HepG2 (cell line): ENCODE results near the gene ADGRF1. TPM values are rescaled to one million over a fixed set of nuclear protein-coding genes. Genes with fewer than 3 reads are reported as not detected.

Experiments
- BRD4 ChIP-seq: sonication (generic); formaldehyde crosslinking; IDR thresholded peaks from 2 replicates; pipeline ENCODE4 v1.4.0; 2020; ENCODE audit warnings: missing genetic modification reagents
- CC2D1A ChIP-seq: sonication (generic); formaldehyde crosslinking; IDR thresholded peaks from 2 replicates; pipeline ENCODE4 v1.8.1; 2023; ENCODE audit warnings: mild to moderate bottlenecking, missing genetic modification reagents
- CENPT ChIP-seq: sonication (generic); formaldehyde crosslinking; IDR thresholded peaks from 2 replicates; pipeline ENCODE4 v1.8.0; 2022; ENCODE audit warnings: low read depth, mild to moderate bottlenecking, moderate library complexity, missing genetic modification reagents
- KDM2A ChIP-seq: sonication (generic); formaldehyde crosslinking; IDR thresholded peaks from 2 replicates; pipeline ENCODE4 v1.4.0; 2020; ENCODE audit warnings: low read depth, missing genetic modification reagents, borderline replicate concordance
- MED1 ChIP-seq: sonication (generic); formaldehyde crosslinking; IDR thresholded peaks from 2 replicates; pipeline ENCODE4 v1.4.0; 2020; ENCODE audit warnings: missing genetic modification reagents
- MTA1 ChIP-seq: sonication (generic); formaldehyde crosslinking; IDR thresholded peaks from 2 replicates; pipeline ENCODE4 v1.4.0; 2020; ENCODE audit warnings: missing genetic modification reagents, mild to moderate bottlenecking, borderline replicate concordance
- PRMT3 ChIP-seq: sonication (generic); formaldehyde crosslinking; IDR thresholded peaks from 2 replicates; pipeline ENCODE4 v1.8.1; 2022; ENCODE audit warnings: low read depth, mild to moderate bottlenecking, moderate library complexity, missing genetic modification reagents, borderline replicate concordance
- SP5 ChIP-seq: IDR thresholded peaks from 2 replicates; pipeline ENCODE4 v1.6.1; 2016; ENCODE audit warnings: low read depth, borderline replicate concordance
- TARDBP ChIP-seq: sonication (generic); formaldehyde crosslinking; IDR thresholded peaks from 2 replicates; pipeline ENCODE4 v1.8.0; 2022; ENCODE audit warnings: mild to moderate bottlenecking, missing genetic modification reagents
- ZBTB3 ChIP-seq: sonication (generic); formaldehyde crosslinking; IDR thresholded peaks from 2 replicates; pipeline ENCODE4 v1.4.0; 2020; ENCODE audit warnings: low read depth, mild to moderate bottlenecking, moderate library complexity, missing genetic modification reagents, borderline replicate concordance
- ZNF136 ChIP-seq: sonication (generic); formaldehyde crosslinking; IDR thresholded peaks from 2 replicates; pipeline ENCODE4 v1.8.1; 2022; ENCODE audit warnings: low read depth, mild to moderate bottlenecking, moderate library complexity, missing genetic modification reagents
- ZNF160 ChIP-seq: sonication (generic); formaldehyde crosslinking; IDR thresholded peaks from 2 replicates; pipeline ENCODE4 v1.8.0; 2022; ENCODE audit warnings: mild to moderate bottlenecking, inconsistent platforms, missing genetic modification reagents
- ZNF329 ChIP-seq: sonication (generic); formaldehyde crosslinking; IDR thresholded peaks from 2 replicates; pipeline ENCODE4 v1.9.0; 2021; ENCODE audit warnings: low read depth, mild to moderate bottlenecking, missing genetic modification reagents
- ZNF331 ChIP-seq: sonication (generic); formaldehyde crosslinking; IDR thresholded peaks from 2 replicates; pipeline ENCODE4 v1.4.0; 2020; ENCODE audit warnings: missing genetic modification reagents
- ZNF468 ChIP-seq: sonication (generic); formaldehyde crosslinking; IDR thresholded peaks from 2 replicates; pipeline ENCODE4 v1.8.0; 2022; ENCODE audit warnings: mild to moderate bottlenecking, moderate library complexity, missing genetic modification reagents
- ZNF550 ChIP-seq: sonication (generic); formaldehyde crosslinking; IDR thresholded peaks from 2 replicates; pipeline ENCODE4 v1.4.0; 2020; ENCODE audit warnings: mild to moderate bottlenecking, missing genetic modification reagents, borderline replicate concordance
- ZNF569 ChIP-seq: sonication (generic); formaldehyde crosslinking; IDR thresholded peaks from 2 replicates; pipeline ENCODE4 v1.5.0; 2020; ENCODE audit warnings: mild to moderate bottlenecking, missing genetic modification reagents, moderate library complexity, borderline replicate concordance
- ZNF704 ChIP-seq: sonication (generic); formaldehyde crosslinking; IDR thresholded peaks from 2 replicates; pipeline ENCODE4 v1.8.1; 2023; ENCODE audit warnings: mild to moderate bottlenecking, inconsistent platforms, moderate library complexity, missing genetic modification reagents, borderline replicate concordance
- ZZZ3 ChIP-seq: sonication (generic); formaldehyde crosslinking; IDR thresholded peaks from 2 replicates; pipeline ENCODE4 v1.4.0; 2020; ENCODE audit warnings: missing genetic modification reagents, mild to moderate bottlenecking, borderline replicate concordance
- polyA plus RNA-seq, 8 experiments: library from polyadenylated mRNA; depleted of rRNA in 3 of 8; stranded (reverse) in 7 of 8; unstranded in 1 of 8; fragments of >200 nt; fragmentation: Illumina TruSeq in 4 of 8; extraction: Trizol in 4 of 8; gene quantifications; 2 replicates each; pipeline versions ENCODE4 v1.2.1 to v1.2.3, GENCODE V29; 2011 to 2016; ENCODE audit warnings: low read depth in 4 of 8, missing spikeins in 1 of 8, mixed read lengths in 1 of 8; ENCODE audit not compliant: insufficient read depth in 1 of 8
- total RNA-seq, 5 experiments: library from RNA; depleted of rRNA; stranded (reverse); fragments of >200 nt; fragmentation: Illumina TruSeq; extraction: Trizol; gene quantifications; 2 replicates each; pipeline ENCODE4 v1.2.3, GENCODE V29; 2016; ENCODE audit warnings: low read depth in 1 of 5
- TF ChIP-seq, protein P1 (sequence below): IDR thresholded peaks from 2 replicates; pipeline ENCODE4 v1.6.1; 2016
- TF ChIP-seq, protein P2 (sequence below): sonication (generic); formaldehyde crosslinking; IDR thresholded peaks from 2 replicates; pipeline ENCODE4 v1.4.0; 2020; ENCODE audit warnings: missing genetic modification reagents, borderline replicate concordance

Gene ADGRF1
- total and polyA plus RNA-seq, 2 of the 13 experiments (the other 11 are each of a cell fraction or from before 2014, with no cell fraction given) = not detected

DNA sequence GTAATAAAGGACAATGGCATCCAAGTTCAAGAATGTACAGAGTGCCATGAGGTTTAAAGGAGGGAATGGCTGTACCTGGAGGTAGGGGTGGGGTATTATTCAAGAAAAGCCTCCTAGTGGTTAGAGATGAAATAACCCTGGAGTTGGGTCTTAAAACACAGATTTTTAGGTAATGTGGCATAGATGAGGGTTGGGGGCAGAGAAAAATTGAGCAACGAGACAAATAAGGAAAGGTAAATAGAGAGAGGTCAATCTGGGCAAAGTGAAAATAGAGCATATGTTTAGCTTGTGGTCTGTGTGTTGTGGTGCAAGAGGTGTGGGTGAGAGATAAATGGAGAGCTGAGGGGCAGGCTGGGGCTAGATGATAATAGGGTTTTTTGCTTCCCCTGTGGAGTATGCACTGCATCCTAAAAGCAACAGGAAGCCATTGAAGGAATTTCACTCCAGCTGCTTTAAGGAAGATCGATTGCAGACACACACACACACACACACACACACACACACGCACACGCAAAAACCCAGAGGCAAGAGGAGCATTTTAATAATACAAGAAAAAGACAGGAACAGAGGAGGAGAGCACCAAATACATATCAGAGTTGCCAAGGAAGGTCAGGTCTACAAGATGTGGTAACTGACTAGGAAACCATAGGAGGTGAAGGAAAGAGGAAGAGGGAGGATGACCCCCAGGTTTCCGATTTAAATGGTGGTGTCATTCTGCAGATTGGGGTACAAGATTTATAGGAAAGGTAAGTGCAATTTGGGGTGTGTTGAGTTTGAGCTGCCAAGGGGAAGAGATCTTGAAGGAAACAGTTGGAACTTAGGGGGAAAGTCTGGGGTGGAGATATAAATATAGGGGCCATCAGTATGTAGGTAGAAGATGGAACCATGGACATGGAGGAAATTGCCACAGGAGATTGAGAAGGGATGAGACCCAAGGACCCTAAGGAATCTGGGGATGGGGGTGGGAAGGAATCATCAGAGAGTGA, 31.3 kb upstream of the ADGRF1 start (continued):
- TF ChIP-seq CC2D1A (no peak), SP5 (peak; percentile 72), ZNF331 (CRISPR knock-in tag) (peak; percentile 98), ZNF468 (CRISPR knock-in tag) (no peak), BRD4 (CRISPR knock-in tag) (peak; percentile 85), MTA1 (CRISPR knock-in tag) (peak; percentile 84; the same call in 1 of the 2 replicates), ZNF160 (no peak), MED1 (peak; percentile 98), ZNF704 (peak; percentile 66; the same call in 1 of the 2 replicates), ZNF550 (CRISPR knock-in tag) (no peak), TARDBP (CRISPR knock-in tag) (peak; percentile 96), ZNF329 (no peak), ZZZ3 (CRISPR knock-in tag) (0 out of 2 replicates have a peak, but pooled peaks have one; percentile 74), KDM2A (no peak), ZNF136 (no peak; the same call in 1 of the 2 replicates), CENPT (no peak), ZNF569 (CRISPR knock-in tag) (0 out of 2 replicates have a peak, but pooled peaks have one; percentile 51), PRMT3 (no peak), ZBTB3 (peak; percentile 84)
- TF ChIP-seq, protein P1, sequence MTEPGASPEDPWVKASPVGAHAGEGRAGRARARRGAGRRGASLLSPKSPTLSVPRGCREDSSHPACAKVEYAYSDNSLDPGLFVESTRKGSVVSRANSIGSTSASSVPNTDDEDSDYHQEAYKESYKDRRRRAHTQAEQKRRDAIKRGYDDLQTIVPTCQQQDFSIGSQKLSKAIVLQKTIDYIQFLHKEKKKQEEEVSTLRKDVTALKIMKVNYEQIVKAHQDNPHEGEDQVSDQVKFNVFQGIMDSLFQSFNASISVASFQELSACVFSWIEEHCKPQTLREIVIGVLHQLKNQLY = peak; percentile 97
- TF ChIP-seq, protein P2, sequence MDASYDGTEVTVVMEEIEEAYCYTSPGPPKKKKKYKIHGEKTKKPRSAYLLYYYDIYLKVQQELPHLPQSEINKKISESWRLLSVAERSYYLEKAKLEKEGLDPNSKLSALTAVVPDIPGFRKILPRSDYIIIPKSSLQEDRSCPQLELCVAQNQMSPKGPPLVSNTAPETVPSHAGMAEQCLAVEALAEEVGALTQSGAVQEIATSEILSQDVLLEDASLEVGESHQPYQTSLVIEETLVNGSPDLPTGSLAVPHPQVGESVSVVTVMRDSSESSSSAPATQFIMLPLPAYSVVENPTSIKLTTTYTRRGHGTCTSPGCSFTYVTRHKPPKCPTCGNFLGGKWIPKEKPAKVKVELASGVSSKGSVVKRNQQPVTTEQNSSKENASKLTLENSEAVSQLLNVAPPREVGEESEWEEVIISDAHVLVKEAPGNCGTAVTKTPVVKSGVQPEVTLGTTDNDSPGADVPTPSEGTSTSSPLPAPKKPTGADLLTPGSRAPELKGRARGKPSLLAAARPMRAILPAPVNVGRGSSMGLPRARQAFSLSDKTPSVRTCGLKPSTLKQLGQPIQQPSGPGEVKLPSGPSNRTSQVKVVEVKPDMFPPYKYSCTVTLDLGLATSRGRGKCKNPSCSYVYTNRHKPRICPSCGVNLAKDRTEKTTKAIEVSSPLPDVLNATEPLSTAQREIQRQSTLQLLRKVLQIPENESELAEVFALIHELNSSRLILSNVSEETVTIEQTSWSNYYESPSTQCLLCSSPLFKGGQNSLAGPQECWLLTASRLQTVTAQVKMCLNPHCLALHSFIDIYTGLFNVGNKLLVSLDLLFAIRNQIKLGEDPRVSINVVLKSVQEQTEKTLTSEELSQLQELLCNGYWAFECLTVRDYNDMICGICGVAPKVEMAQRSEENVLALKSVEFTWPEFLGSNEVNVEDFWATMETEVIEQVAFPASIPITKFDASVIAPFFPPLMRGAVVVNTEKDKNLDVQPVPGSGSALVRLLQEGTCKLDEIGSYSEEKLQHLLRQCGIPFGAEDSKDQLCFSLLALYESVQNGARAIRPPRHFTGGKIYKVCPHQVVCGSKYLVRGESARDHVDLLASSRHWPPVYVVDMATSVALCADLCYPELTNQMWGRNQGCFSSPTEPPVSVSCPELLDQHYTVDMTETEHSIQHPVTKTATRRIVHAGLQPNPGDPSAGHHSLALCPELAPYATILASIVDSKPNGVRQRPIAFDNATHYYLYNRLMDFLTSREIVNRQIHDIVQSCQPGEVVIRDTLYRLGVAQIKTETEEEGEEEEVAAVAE (CRISPR knock-in tag) = 0 out of 2 replicates have a peak, but pooled peaks have one; percentile 39
